ENCODE results near the gene ARHGAP24.

GRCh38 chr4:85907001-85907400, 432.1 kb downstream of the ARHGAP24 start:
- TF ChIP-seq, protein P1, sequence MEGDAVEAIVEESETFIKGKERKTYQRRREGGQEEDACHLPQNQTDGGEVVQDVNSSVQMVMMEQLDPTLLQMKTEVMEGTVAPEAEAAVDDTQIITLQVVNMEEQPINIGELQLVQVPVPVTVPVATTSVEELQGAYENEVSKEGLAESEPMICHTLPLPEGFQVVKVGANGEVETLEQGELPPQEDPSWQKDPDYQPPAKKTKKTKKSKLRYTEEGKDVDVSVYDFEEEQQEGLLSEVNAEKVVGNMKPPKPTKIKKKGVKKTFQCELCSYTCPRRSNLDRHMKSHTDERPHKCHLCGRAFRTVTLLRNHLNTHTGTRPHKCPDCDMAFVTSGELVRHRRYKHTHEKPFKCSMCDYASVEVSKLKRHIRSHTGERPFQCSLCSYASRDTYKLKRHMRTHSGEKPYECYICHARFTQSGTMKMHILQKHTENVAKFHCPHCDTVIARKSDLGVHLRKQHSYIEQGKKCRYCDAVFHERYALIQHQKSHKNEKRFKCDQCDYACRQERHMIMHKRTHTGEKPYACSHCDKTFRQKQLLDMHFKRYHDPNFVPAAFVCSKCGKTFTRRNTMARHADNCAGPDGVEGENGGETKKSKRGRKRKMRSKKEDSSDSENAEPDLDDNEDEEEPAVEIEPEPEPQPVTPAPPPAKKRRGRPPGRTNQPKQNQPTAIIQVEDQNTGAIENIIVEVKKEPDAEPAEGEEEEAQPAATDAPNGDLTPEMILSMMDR (IDR thresholded peaks at IDR 0.05; ENCODE audit: extremely low read depth in 1 of 2, insufficient read depth in 1 of 2, low read depth in 1 of 2, low read length in 2 of 2) = no peak
- TF ChIP-seq POLR2A (IDR thresholded peaks at IDR 0.05; ENCODE audit: low read depth, low read length) (no peak), POLR2AphosphoS5 (IDR thresholded peaks at IDR 0.05; ENCODE audit: insufficient read depth, low read depth, low read length) (no peak)

All from endothelial cell of umbilical vein (primary cell).